ENCODE data around the gene MED12. TPM values are rescaled to one million over a fixed set of nuclear protein-coding genes. Genes with fewer than 3 reads are reported as not detected.

MED12 gene
- polyA plus RNA-seq, 1 donor = 50.0 TPM

Other genes starting within 250 kb of the MED12 start
- gene TEX11, start 209.9 kb upstream of the MED12 start, polyA plus RNA-seq (ENCODE audit: insufficient read length) = 0.17 TPM
- gene SLC7A3, start 187.5 kb upstream of the MED12 start, polyA plus RNA-seq (ENCODE audit: insufficient read length) = 2.9 TPM
- 51.7 TPM for gene SNX12, start 50.3 kb upstream of the MED12 start, polyA plus RNA-seq (ENCODE audit: insufficient read length)
- 19.3 TPM for gene FOXO4, start 22.7 kb upstream of the MED12 start, polyA plus RNA-seq (ENCODE audit: insufficient read length)
- not detected for gene CXorf65, start 11.9 kb upstream of the MED12 start, polyA plus RNA-seq (ENCODE audit: insufficient read length)
- 0.93 TPM for gene IL2RG, start 7.0 kb upstream of the MED12 start, polyA plus RNA-seq (ENCODE audit: insufficient read length)
- gene NLGN3, start 26.2 kb downstream of the MED12 start, polyA plus RNA-seq (ENCODE audit: insufficient read length) = 5.1 TPM
- 39.8 TPM for gene GJB1, start 104.6 kb downstream of the MED12 start, polyA plus RNA-seq (ENCODE audit: insufficient read length)
- gene ZMYM3, start 135.5 kb downstream of the MED12 start, polyA plus RNA-seq (ENCODE audit: insufficient read length) = 72.8 TPM
- 749 TPM for gene NONO, start 165.0 kb downstream of the MED12 start, polyA plus RNA-seq (ENCODE audit: insufficient read length)
- 2.8 TPM for gene ITGB1BP2, start 183.2 kb downstream of the MED12 start, polyA plus RNA-seq (ENCODE audit: insufficient read length)
- 57.7 TPM for gene TAF1, start 247.8 kb downstream of the MED12 start, polyA plus RNA-seq (ENCODE audit: insufficient read length)